Thyroid gland (tissue), 4 donors: ENCODE results near the gene TDRD1. TPM values are rescaled to one million over a fixed set of nuclear protein-coding genes. Genes with fewer than 3 reads are reported as not detected.

Experiments
- DNase-seq, 2 donors: peaks; one replicate each; pipeline ENCODE4 v3.0.0-alpha.2; 2019
- H3K27ac ChIP-seq, 3 donors: fragments of 200-600 bp; sonication (generic); 1 replicate in 2 of 3; 2 replicates in 1 of 3; pipeline ENCODE4 v1.5.1; 2016 to 2019; ENCODE audit warnings: mild to moderate bottlenecking in 1 of 3, moderate library complexity in 1 of 3
- H3K27me3 ChIP-seq: fragments of 200-600 bp; sonication (generic); one replicate; pipeline ENCODE4 v1.5.1; 2019
- H3K36me3 ChIP-seq, 2 donors: fragments of 200-600 bp; sonication (generic); one replicate each; pipeline ENCODE4 v1.5.1; 2016 to 2019
- H3K4me1 ChIP-seq, 2 donors: fragments of 200-600 bp; sonication (generic); one replicate each; pipeline ENCODE4 v1.5.1; 2017 to 2019
- H3K4me3 ChIP-seq, 3 donors: fragments of 200-600 bp; sonication (generic); replicated peaks in 1 of 3; 1 replicate in 2 of 3; 2 replicates in 1 of 3; pipeline ENCODE4 v1.5.1; 2016; ENCODE audit warnings: mild to moderate bottlenecking in 1 of 3
- H3K9me3 ChIP-seq: fragments of 200-600 bp; sonication (generic); one replicate; pipeline ENCODE4 v1.5.1; 2017
- CTCF ChIP-seq, 6 experiments: fragments of 200-600 bp in 3 of 6; fragments of 450-650 bp in 3 of 6; sonication (generic) in 3 of 6; IDR thresholded peaks; one replicate each; pipeline ENCODE4 v1.5.1; 2016 to 2019; ENCODE audit warnings: antibody characterized with exemption in 6 of 6, mild to moderate bottlenecking in 2 of 6, inconsistent platforms in 1 of 6, moderate library complexity in 1 of 6
- POLR2A ChIP-seq, 2 donors: fragments of 450-650 bp; IDR thresholded peaks; one replicate each; pipeline ENCODE4 v1.6.1; 2017; ENCODE audit warnings: antibody characterized with exemption in 2 of 2, mild to moderate bottlenecking in 2 of 2, moderate library complexity in 1 of 2
- WGBS, 2 donors: methylation state at CpG; one replicate each; pipeline ENCODE4 v1.1.5; 2017; 5-methylcytosine and 5-hydroxymethylcytosine counted together
- intact Hi-C: fragments of 100-400 bp; cut with DNase I; formaldehyde crosslinking; loops from one replicate; pipeline ENCODE4 v1.15.1; 2023
- total RNA-seq, 4 donors: library from RNA; depleted of rRNA; stranded (reverse); fragments of >200 nt; gene quantifications; one replicate each; pipeline ENCODE4 v1.2.3, GENCODE V29; 2016

Gene TDRD1
- total RNA-seq, 4 donors from 2014 or later: 0.22 to 0.67 TPM; not detected in 2

- intact Hi-C loops: no loop called here
- no peaks in the 10 kb centered on the region for H3K36me3 ChIP-seq
- peaks cover 0 to 6% of the 10 kb centered on the region in 2 donors for H3K4me1 ChIP-seq
- 30 to 47% methylated on average over 1 of the region's 1 CpG for WGBS, 2 donors
- peak overlapping the region in 2 of 3 donors; percentile 93 for H3K4me3 ChIP-seq
- H3K27ac ChIP-seq: peak overlapping the region in 1 of 3 donors; percentile 96
- TF ChIP-seq CTCF (IDR thresholded peaks at IDR 0.05): no peak
- TF ChIP-seq POLR2A (IDR thresholded peaks at IDR 0.05): no peak
- H3K9me3 ChIP-seq: no peaks in the 10 kb centered on the region
- H3K27me3 ChIP-seq: no peaks in the 10 kb centered on the region
- DNase-seq: no peak
Observed at GRCh38 chr10:114172216-114172615, 6.9 kb upstream of the TDRD1 start.

- DNase-seq: no peak
- H3K36me3 ChIP-seq: no peaks in the 10 kb centered on the region
- H3K4me1 ChIP-seq: peaks cover 0 to 6% of the 10 kb centered on the region in 2 donors
- no peaks in the 10 kb centered on the region for H3K9me3 ChIP-seq
- peak overlapping the region in 2 of 3 donors; percentile 93 to 96 for H3K27ac ChIP-seq
- peak overlapping the region; percentile 82 to 93 (median 93) for H3K4me3 ChIP-seq
- no peak for TF ChIP-seq POLR2A (IDR thresholded peaks at IDR 0.05)
- TF ChIP-seq CTCF (IDR thresholded peaks at IDR 0.05): no peak
- 18 to 22% methylated on average over 9 of the region's 9 CpGs for WGBS, 2 donors
- intact Hi-C loops: no loop called here
- no peaks in the 10 kb centered on the region for H3K27me3 ChIP-seq
Observed at GRCh38 chr10:114172776-114173602, 6.2 kb upstream of the TDRD1 start.

GRCh38 chr10:114173603-114173920, 5.6 kb upstream of the TDRD1 start:
- no peaks in the 10 kb centered on the region for H3K27me3 ChIP-seq
- peaks cover 0 to 6% of the 10 kb centered on the region in 2 donors for H3K4me1 ChIP-seq
- intact Hi-C loops: no loop called here
- TF ChIP-seq CTCF (IDR thresholded peaks at IDR 0.05): peak in 1 of 6 experiments; percentile 13
- no peak for TF ChIP-seq POLR2A (IDR thresholded peaks at IDR 0.05)
- DNase-seq: peak in 1 of 2 donors; percentile 27
- H3K9me3 ChIP-seq: no peaks in the 10 kb centered on the region
- H3K36me3 ChIP-seq: no peaks in the 10 kb centered on the region
- 1 to 2% methylated on average over 13 to 15 of the region's 23 CpGs for WGBS, 2 donors
- peak overlapping the region; percentile 82 to 93 (median 93) for H3K4me3 ChIP-seq
- H3K27ac ChIP-seq: peak overlapping the region; percentile 88 to 96 (median 93)

- TF ChIP-seq POLR2A (IDR thresholded peaks at IDR 0.05) (peak; percentile 49 to 93), CTCF (IDR thresholded peaks at IDR 0.05) (no peak)
- WGBS, 2 donors: 0 to 2% methylated on average over 6 to 30 of the region's 49 CpGs
Observed at GRCh38 chr10:114173921-114174694, 5.0 kb upstream of the TDRD1 start, which contains the start of gene CCDC186. CCDC186 (minus strand) TSS chr10:114174203; CDS start chr10:114163268, 10,935 bp downstream.

More at GRCh38 chr10:114173921-114174694, 5.0 kb upstream of the TDRD1 start, which contains the start of gene CCDC186:
- Histone ChIP-seq H3K9me3 (no peaks in the 10 kb centered on the region), H3K36me3 (no peaks in the 10 kb centered on the region), H3K4me1 (peaks cover 0 to 6% of the 10 kb centered on the region in 2 donors), H3K27me3 (no peaks in the 10 kb centered on the region), H3K4me3 (peak within 1 kb of the TSS; percentile 82 to 93 (median 93)), H3K27ac (peak within 1 kb of the TSS; percentile 88 to 96 (median 93))
- DNase-seq: peak; percentile 99
- intact Hi-C loops: no loop called here
